ENCODE results near the gene RBM38.

The RBM38 gene

GRCh38 chr20:57404006-57404405, 12.8 kb downstream of the RBM38 start:
- DNase-seq (ENCODE audit: low read depth) = no peak

- DNase-seq (ENCODE audit: low read depth) = no peak
These were observed 13.3 kb downstream of the RBM38 start for GRCh38 chr20:57404419-57405072.

DNA sequence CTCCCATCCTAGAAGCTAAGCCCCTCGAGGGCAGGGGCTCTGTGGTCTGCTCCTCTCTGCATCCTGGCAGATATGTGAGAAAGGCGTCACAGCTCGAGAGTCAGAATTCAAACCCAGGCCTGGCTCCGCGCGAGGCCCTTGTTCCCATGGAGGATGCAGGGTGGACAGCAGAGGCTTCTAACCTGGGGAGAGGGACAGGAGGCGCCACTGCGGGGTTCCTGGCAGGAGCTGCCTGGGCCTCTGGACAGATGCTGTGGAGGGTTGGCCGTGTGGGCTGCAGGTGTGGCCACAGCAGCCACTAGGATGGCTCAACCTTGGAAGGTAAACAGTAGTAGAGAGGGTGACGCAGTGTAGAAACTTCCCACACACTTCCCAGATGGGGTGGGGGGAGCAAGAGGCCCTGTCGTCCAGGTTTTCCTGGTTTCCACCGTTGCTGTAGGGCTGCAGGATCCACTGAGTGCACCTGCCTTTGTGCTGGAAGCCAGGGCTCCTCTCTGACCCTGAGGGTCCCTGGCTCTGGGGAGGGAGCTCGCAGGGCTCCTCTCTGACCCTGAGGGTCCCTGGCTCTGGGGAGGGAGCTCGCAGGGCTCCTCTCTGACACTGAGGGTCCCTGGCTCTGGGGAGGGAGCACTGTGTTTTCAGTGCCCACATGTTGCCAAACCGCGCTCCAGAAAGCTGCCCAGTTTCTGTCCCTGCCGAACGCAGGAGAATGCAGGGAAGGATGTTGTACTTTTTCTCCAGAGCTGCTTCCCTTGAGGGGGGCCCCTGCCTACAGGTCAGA, 14.2 kb downstream of the RBM38 start:
- no peak for DNase-seq (ENCODE audit: low read depth)

DNA sequence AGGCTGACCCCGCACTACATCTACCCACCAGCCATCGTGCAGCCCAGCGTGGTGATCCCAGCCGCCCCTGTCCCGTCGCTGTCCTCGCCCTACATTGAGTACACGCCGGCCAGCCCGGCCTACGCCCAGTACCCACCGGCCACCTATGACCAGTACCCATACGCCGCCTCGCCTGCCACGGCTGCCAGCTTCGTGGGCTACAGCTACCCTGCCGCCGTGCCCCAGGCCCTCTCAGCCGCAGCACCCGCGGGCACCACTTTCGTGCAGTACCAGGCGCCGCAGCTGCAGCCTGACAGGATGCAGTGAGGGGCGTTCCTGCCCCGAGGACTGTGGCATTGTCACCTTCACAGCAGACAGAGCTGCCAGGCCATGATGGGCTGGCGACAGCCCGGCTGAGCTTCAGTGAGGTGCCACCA, 16.4 kb downstream of the RBM38 start:
- DNase-seq (ENCODE audit: low read depth) = no peak

DNA sequence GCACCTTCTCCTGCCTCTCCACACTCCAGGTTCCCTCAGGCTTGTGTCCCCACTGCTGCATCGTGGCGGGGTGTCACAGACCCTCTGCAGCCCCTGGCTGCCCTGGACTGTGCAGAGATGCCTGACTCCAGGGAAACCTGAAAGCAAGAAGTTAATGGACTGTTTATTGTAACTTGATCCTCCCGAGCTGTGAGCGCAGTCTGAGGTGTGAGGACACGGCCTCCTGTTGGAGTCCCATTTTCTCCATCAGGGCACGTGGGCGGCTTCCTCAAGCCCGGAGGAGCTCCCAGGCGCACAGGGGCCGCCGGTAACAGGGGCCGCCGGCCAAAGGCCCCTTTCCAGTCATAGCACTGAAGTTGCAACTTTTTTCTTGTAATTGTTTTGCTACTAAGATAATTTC, 16.9 kb downstream of the RBM38 start:
- DNase-seq (ENCODE audit: low read depth) = no peak

DNA sequence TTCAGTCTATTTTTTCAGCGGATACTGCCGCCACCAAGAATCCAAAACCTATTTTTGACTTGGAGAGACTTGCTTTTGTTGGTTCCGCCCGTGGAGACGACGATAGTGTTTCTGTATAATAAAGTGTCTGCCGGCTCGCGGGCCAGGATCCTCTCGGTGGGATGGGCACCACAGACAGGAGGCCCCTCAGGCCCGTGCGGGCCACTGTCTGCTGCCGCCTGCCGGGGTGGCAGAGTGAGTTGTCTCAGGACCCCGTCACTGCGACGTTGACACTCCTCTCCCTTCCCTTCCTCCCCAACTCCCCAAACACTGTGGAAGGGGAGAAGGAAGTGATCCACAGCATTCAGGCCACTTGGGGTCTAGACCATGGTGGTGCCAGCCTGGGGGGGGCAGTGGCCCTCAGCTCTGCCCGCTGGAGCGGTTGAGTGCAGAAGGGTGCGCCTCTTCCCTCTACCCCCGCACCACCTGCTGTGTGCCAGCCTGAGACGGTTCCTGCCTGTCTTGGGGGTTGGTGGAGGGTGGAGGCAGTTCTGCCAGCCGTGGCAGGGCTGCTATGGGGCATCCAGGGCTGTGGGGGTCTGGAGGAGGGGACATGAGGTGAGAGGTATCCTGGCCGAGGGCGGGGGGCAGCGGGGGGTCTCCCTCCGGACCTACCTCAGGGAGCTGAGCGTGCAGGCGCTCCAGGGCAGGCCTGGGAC, 17.5 kb downstream of the RBM38 start:
- DNase-seq (ENCODE audit: low read depth) = no peak

GRCh38 chr20:57409316-57409671, 18.1 kb downstream of the RBM38 start:
- DNase-seq (ENCODE audit: low read depth) = no peak

- DNase-seq (ENCODE audit: low read depth) = no peak
These were observed 18.6 kb downstream of the RBM38 start for GRCh38 chr20:57409672-57410397.

DNA sequence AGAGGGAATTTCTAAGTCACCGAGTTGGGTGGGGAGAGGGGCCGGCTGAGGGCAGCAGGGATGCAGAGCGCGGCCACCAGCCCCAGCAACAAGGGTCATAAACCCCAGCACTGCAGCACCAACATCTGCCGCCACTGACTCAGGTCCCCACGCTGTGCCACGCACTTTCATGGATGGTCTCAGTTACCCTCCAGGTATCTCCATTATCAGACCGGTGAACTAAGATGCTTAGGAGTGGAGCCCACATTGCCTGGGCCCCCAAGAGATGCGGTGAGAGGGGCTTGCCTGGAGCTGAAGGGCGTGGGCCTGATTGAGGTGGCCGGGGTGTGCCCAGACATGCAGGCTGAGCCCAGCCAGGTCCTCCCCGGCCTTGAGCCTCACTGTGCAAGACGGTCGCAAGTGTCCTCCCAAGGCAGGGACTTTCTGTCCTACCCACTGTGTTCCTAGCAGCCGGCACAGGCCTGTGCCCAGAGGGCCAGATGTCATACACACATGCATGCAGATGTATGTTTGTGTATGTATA, 19.3 kb downstream of the RBM38 start:
- DNase-seq (ENCODE audit: low read depth) = no peak

- DNase-seq (ENCODE audit: low read depth) = no peak
These were observed 19.7 kb downstream of the RBM38 start for GRCh38 chr20:57410924-57411323.

- DNase-seq (ENCODE audit: low read depth) = no peak
These were observed 20.4 kb downstream of the RBM38 start for GRCh38 chr20:57411406-57412283.

DNA sequence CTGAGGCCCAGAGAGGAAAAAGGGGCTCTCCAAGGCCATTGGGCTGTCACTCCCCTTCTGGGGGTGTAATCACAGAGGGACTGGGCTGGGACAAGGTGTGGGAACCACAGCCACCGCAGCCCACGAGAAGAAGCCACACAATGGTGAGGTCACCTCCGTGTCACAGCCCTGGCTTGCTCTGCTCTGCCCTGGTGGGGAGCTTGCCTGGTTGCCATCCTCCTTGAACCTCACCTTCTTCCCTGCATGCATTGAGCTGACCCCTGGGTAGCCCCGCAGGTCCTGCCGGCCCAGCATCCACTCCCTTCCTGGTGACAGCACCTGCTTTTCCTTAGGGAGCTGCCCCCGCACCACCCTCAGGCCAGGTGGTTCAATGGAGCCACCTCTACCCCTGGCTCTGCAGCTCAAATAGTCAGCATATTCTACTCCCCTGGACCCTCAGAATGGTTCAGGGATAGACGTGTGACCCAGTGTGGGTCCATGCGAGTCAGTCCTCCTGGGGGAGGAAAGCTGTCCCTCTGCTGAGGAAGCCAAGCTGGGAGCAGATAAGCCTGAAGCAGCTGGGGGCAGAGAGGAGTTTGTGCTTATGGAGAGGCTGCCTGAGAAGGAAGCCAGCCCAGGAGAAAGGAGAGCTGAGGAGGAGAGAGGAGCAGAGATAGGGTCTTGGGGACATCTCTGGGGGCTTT, 21.3 kb downstream of the RBM38 start:
- DNase-seq (ENCODE audit: low read depth) = no peak

GRCh38 chr20:57413986-57414385, 22.8 kb downstream of the RBM38 start:
- no peak for DNase-seq (ENCODE audit: low read depth)

DNA sequence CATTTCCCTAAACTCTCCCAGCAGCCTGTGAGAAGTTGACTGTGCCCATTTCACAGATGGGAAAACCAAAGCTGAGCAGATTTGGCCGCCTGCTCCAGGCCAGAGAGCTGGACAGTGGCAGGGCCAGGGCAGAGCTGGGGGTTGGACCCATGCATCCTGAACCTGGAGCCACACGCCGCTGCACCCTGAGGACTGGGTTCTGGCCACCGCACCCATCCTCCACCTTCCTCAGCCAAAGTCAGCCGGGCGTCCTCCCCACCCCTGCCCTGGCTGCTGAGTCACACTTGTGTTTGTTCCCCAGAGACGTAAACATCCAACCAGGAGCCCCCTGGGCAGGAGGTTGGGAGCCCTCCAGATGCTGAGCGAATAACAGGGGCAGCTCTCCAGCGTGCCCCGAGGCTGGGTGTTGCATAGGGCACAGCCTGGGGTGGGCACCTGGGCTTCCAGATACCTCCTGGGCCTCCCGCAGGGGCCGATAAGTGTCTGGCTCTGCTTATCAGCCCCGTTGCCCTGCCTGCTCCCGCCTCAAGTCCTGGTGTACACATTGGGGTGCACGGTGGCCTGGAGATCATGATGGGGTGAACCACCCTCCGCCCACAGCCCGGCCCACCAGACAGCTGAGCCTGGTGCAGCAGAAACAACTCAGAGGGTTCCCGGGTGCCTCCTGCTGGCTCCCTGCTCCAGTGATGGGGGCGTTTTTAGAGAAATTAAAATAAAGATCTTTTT, 23.8 kb downstream of the RBM38 start:
- no peak for DNase-seq (ENCODE audit: low read depth)

- no peak for DNase-seq (ENCODE audit: low read depth)
These were observed 24.6 kb downstream of the RBM38 start for GRCh38 chr20:57415771-57416170.

- DNase-seq (ENCODE audit: low read depth) = no peak
These were observed 25.3 kb downstream of the RBM38 start for GRCh38 chr20:57416296-57417022.

GRCh38 chr20:57417051-57417689, 26.0 kb downstream of the RBM38 start:
- no peak for DNase-seq (ENCODE audit: low read depth)

- no peak for DNase-seq (ENCODE audit: low read depth)
These were observed 26.9 kb downstream of the RBM38 start for GRCh38 chr20:57417830-57418780.

Data from stimulated activated CD8-positive, alpha-beta memory T cell treated with anti-CD3 and anti-CD28 coated beads, Interleukin-4, amount 100 ng/mL, for 24 hours (primary cell).